ENCODE results near the gene NECAB3. TPM values are rescaled to one million over a fixed set of nuclear protein-coding genes. Genes with fewer than 3 reads are reported as not detected.
A peak's percentile ranks its signal among the peaks of the same experiment; 100 is the strongest.

NECAB3 gene
- total and polyA plus RNA-seq, 2 of the 4 experiments (the other 2 are of a cell fraction), result 8.6 to 28.4 TPM

DNA sequence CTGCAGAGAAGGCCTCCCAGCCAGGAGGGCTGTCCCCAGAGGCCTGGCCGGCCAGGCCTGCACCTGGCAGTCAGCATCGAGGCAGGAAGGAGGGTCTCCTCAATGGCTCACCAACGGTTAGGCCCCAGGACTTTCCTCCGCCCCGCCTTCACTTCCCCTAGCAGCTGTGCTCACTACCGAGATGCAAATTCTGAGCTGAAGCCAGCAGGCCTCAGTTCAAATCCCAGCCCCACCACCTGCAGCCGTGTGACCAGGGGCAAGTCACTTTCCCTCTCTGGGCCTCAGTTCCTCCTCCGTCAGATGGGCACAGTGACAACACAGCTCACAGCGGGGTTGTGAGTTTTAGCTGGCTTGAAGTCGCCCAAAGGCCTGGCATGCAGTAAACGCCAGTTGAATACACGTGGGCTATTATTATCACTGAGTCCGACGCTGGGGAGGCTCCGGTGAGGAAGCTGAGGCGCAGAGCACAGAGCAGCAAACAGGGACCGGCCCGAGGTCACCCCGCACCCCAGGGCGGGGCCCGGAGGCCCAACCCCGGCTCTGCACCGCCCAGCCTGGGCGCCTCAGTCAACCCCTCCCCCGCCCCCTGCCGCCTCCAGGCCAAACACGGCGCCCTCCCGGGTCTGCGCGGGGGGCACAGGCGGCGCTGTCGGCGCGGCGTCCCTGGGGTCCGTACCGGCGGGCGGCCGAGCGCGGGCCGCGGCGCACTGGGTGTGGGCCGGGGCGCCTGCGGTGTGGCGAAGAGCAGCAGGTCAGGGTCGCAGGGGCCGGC is 11.3 kb upstream of the NECAB3 start:
- peak overlapping the region; percentile 91 for H3K14ac ChIP-seq (replicated peaks; ENCODE audit: low read depth, low read length)
- in situ Hi-C loops (cut with MboI; ENCODE audit: low sequenced_read_pairs) (no loop called here), dilution Hi-C loops (cut with HindIII; ENCODE audit: low sequenced_read_pairs, unreplicated experiment) (no loop called here), intact Hi-C loops (cut with micrococcal nuclease) (loop anchor here (1.0 kb wide), 1 partner anchor 35 kb away; the partner anchor contains the start of gene PXMP4)
- no peak overlapping the region for H4K91ac ChIP-seq (ENCODE audit: insufficient read depth, low read depth, low read length)
- H3K9me1 ChIP-seq (ENCODE audit: insufficient read depth, low read length), result peaks cover 18% of the 10 kb centered on the region; the same call in 1 of the 2 replicates
- no TSS peak for BruUV-seq (replicated peaks)
- H2BK5ac ChIP-seq (ENCODE audit: low read depth, low read length, poor library complexity, severe bottlenecking), result no peak overlapping the region
- H3K9ac ChIP-seq (ENCODE audit: low read depth, low read length), result peak overlapping the region; percentile 81
- H2BK120ac ChIP-seq (ENCODE audit: low read depth, low read length), result no peak overlapping the region
- no peaks in the 10 kb centered on the region for H3K9me3 ChIP-seq (ENCODE audit: control insufficient read depth, insufficient read depth, low read length)
- H3K23ac ChIP-seq (ENCODE audit: low read depth, low read length), result peak overlapping the region; percentile 82
- CTCF ChIA-PET, result no interaction called here
- peak overlapping the region; percentile 65; the same call in 1 of the 2 replicates for H2AK5ac ChIP-seq (ENCODE audit: low read depth, low read length)
- peaks cover 7 to 42% of the 10 kb centered on the region in 2 experiments; a peak in 2 of 4 replicates for H3K79me1 ChIP-seq (ENCODE audit: low read depth in 1 of 2, low read length in 2 of 2)
- WGBS, 2 experiments (ENCODE audit: extremely low coverage in 2 of 2, insufficient read length in 1 of 2), result 1% methylated on average over 28 of the region's 53 CpGs; no CpG with 5 or more reads in 1 of the 2 experiments
- ATAC-seq (ENCODE audit: low read depth) (peak; percentile 27), DNase-seq (no peak)
- no peak overlapping the region for H3K18ac ChIP-seq (ENCODE audit: low read depth, low read length)
- H3K27me3 ChIP-seq (ENCODE audit: control insufficient read depth, insufficient read depth, low read length), result no peaks in the 10 kb centered on the region
- peak overlapping the region; percentile 27 to 66; a peak in 1 of 4 replicates for H4K8ac ChIP-seq (ENCODE audit: low read depth in 2 of 2, low read length in 2 of 2)
- peak overlapping the region; percentile 49; the same call in 1 of the 2 replicates for H3K27ac ChIP-seq (ENCODE audit: insufficient read depth, low read length)
- H3K4me1 ChIP-seq (ENCODE audit: control insufficient read depth, insufficient read depth, low read length), result peaks cover 11% of the 10 kb centered on the region
- POLR2A ChIA-PET (ENCODE audit: unreplicated experiment), result no interaction called here
- peak overlapping the region; percentile 74; the same call in 1 of the 2 replicates for H3K4ac ChIP-seq (ENCODE audit: low read depth, low read length)
- TF ChIP-seq MXI1 (IDR thresholded peaks at IDR 0.05; ENCODE audit: borderline replicate concordance, low read depth, low read length), result 0 out of 2 replicates have a peak, but pooled peaks have one; percentile 15
- TF ChIP-seq USF2 (IDR thresholded peaks at IDR 0.05; ENCODE audit: low read depth, low read length), result no peak
- H3K56ac ChIP-seq (ENCODE audit: extremely low read depth, insufficient read depth, low read length), result no peak overlapping the region
- peak overlapping the region; percentile 88 for H2AFZ ChIP-seq (replicated peaks; ENCODE audit: low read length, poor library complexity)
- peaks cover 16% of the 10 kb centered on the region for H4K20me1 ChIP-seq (ENCODE audit: insufficient read depth, low read length)
- no peak overlapping the region for H2BK15ac ChIP-seq (ENCODE audit: low read depth, low read length)
- no peaks in the 10 kb centered on the region for H3K36me3 ChIP-seq (ENCODE audit: control insufficient read depth, insufficient read depth, low read length)
- no peak overlapping the region for H4K5ac ChIP-seq (ENCODE audit: low read depth, low read length)
- peak overlapping the region; percentile 92 for H2AK9ac ChIP-seq (replicated peaks; ENCODE audit: low read depth, low read length, poor library complexity)
- H3K4me2 ChIP-seq (ENCODE audit: low read depth, low read length), result peak overlapping the region; percentile 83
- H2BK20ac ChIP-seq (ENCODE audit: low read depth, low read length), result no peak overlapping the region
- H3K4me3 ChIP-seq (ENCODE audit: insufficient read depth, low read depth, low read length), result peak overlapping the region; percentile 41

Data from IMR-90 (cell line).